Right lobe of liver (tissue), 4 donors: ENCODE data around the gene TNFAIP8.

Experiments
- POLR2A ChIP-seq: fragments of 450-650 bp; IDR thresholded peaks from one replicate; pipeline ENCODE4 v1.6.1; 2017; ENCODE audit warnings: antibody characterized with exemption, mild to moderate bottlenecking
- TF ChIP-seq, protein P1 (sequence below), 4 donors: fragments of 200-600 bp in 3 of 4; fragments of 450-650 bp in 1 of 4; IDR thresholded peaks; one replicate each; pipeline versions ENCODE4 v1.5.1 to v1.8.0; 2016 to 2022; ENCODE audit warnings: antibody characterized with exemption in 4 of 4, mild to moderate bottlenecking in 2 of 4
- donor health status: DM: no; HTN: no; CAD: no.
- donor health status: DM: no; HTN: no; CAD: no.
- donor health status: DM: no; HTN: yes; CAD: no.

GRCh38 chr5:119357808-119358529 is 2.1 kb downstream of the TNFAIP8 start:
- TF ChIP-seq, protein P1, sequence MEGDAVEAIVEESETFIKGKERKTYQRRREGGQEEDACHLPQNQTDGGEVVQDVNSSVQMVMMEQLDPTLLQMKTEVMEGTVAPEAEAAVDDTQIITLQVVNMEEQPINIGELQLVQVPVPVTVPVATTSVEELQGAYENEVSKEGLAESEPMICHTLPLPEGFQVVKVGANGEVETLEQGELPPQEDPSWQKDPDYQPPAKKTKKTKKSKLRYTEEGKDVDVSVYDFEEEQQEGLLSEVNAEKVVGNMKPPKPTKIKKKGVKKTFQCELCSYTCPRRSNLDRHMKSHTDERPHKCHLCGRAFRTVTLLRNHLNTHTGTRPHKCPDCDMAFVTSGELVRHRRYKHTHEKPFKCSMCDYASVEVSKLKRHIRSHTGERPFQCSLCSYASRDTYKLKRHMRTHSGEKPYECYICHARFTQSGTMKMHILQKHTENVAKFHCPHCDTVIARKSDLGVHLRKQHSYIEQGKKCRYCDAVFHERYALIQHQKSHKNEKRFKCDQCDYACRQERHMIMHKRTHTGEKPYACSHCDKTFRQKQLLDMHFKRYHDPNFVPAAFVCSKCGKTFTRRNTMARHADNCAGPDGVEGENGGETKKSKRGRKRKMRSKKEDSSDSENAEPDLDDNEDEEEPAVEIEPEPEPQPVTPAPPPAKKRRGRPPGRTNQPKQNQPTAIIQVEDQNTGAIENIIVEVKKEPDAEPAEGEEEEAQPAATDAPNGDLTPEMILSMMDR (IDR thresholded peaks at IDR 0.05) = no peak
- no peak for TF ChIP-seq POLR2A
